GM23248 (cell line): ENCODE measurements around the gene APMAP.

ENCODE experiments used
- EZH2 ChIP-seq: fragments of 200-600 bp; sonication (generic); IDR thresholded peaks from 2 replicates; pipeline ENCODE4 v1.6.1; 2018; ENCODE audit warnings: antibody characterized with exemption, mild to moderate bottlenecking; ENCODE audit not compliant: insufficient read depth, poor library complexity, severe bottlenecking
- EZH2phosphoT487 ChIP-seq: fragments of 200-600 bp; sonication (generic); IDR thresholded peaks from 2 replicates; pipeline ENCODE4 v1.6.1; 2018; ENCODE audit warnings: antibody characterized with exemption, moderate library complexity, mild to moderate bottlenecking, low read depth; ENCODE audit not compliant: insufficient read depth

- TF ChIP-seq EZH2 (no peak), EZH2phosphoT487 (no peak)
These were observed 39.4 kb downstream of the APMAP start for GRCh38 chr20:24953209-24953575.
